Left ventricle myocardium superior (tissue), 1 donor: ENCODE measurements around the gene PCDH9. TPM values are rescaled to one million over a fixed set of nuclear protein-coding genes. Genes with fewer than 3 reads are reported as not detected.

Source experiments
- ATAC-seq: fragments of 200-7000 bp; cut with Tn5 transposase; one replicate; pipeline ENCODE4 v1.9.1; 2020; ENCODE audit warnings: mild to moderate bottlenecking, moderate library complexity
- DNase-seq: peaks from one replicate; pipeline ENCODE4 v3.0.0-alpha.2; 2020
- intact Hi-C: fragments of 100-400 bp; cut with micrococcal nuclease; formaldehyde crosslinking; loops from one replicate; pipeline ENCODE4 v1.11.0; 2022
- total RNA-seq: library from RNA; stranded (reverse); fragmentation: NEBNext Ultra II Directional; extraction: Animal tissue kit (Norgen Biotek cat#: 25700); gene quantifications from one replicate; pipeline ENCODE4 v1.2.1, GENCODE V29; 2021
- donor health status: DM: no; HTN: yes; CAD: no; lungs with severe emphysema.

Gene PCDH9
- total RNA-seq, 1 donor from 2014 or later = 12.9 TPM

DNA sequence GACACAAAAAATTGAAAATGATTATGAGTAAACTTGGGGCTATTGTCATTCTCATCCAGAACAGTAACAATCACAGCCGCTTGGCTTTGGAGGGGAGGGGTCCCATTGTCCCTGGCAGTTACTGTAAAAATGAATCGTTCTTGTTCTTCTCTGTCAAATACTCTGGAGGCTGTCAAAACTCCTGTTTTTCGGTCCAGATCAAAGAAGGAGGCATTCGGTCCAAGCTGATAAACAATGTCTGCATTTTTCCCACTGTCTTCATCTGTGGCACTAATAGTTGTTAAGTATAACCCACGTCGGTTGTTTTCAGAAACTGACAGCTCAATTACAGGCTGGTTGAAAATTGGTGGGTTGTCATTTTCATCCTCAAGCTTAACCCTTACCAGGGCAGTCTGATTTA lies 3.4 kb downstream of the PCDH9 start:
- DNase-seq (no peak), ATAC-seq (no peak)
- intact Hi-C loops = loop anchor here (10.0 kb wide), 1 partner anchor 1282 kb away; no protein-coding TSS in a partner anchor

GRCh38 chr13:67225252-67226159 lies 4.6 kb downstream of the PCDH9 start:
- intact Hi-C loops = loop anchor here (10.0 kb wide), 1 partner anchor 1281 kb away; no protein-coding TSS in a partner anchor
- ATAC-seq = no peak
- no peak for DNase-seq

GRCh38 chr13:67224148-67224846 lies 5.8 kb downstream of the PCDH9 start:
- peak; percentile 88 for ATAC-seq
- intact Hi-C loops = loop anchor here (5.0 to 10.0 kb wide), 2 partner anchors 147 to 1279 kb away; no protein-coding TSS in a partner anchor
- DNase-seq = peak; percentile 86

DNA sequence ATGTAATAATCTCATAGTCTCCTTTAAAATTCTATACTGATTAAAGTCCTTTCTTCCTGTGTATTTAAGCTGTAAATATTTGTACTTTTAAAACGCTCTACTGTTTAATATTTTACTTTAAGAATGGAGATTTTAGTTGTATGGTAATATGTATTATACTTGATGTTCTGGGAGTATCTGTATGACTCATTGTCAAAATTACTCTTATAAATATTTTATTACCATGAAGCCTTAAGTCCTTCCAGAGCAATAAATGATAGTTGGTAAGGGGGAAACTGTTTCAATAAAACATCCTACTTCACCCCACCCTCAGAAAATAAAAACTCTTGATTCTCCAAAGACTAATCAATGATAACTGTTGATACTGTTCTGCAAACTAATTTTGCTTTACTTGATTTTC lies 6.4 kb downstream of the PCDH9 start:
- intact Hi-C loops = loop anchor here (5.0 to 10.0 kb wide), 2 partner anchors 146 to 1279 kb away; no protein-coding TSS in a partner anchor
- DNase-seq (no peak), ATAC-seq (peak; percentile 11)

DNA sequence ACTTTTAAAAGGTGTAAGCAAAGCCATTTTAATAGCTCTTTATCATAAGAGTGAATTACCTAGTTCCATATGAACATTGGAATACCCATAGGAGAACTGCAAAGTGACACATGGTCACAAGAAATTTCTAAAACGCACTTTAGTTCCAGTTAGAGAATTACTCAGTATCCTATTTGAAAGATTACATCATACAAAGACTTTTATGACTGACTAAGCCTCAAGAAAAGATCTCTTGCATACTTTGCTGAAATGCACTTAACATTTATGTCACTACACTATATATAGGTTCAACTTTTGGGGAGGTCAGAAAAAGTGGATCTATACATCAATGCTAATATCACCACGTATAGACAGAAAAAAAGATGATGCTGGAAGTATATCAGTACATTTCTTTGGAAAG lies 7.1 kb downstream of the PCDH9 start:
- DNase-seq = no peak
- ATAC-seq = peak; percentile 6
- intact Hi-C loops = loop anchor here (5.0 to 10.0 kb wide), 2 partner anchors 146 to 1278 kb away; no protein-coding TSS in a partner anchor

GRCh38 chr13:67221630-67222226 lies 8.4 kb downstream of the PCDH9 start:
- intact Hi-C loops = loop anchor here (5.0 to 10.0 kb wide), 2 partner anchors 144 to 1277 kb away; no protein-coding TSS in a partner anchor
- ATAC-seq (peak; percentile 19), DNase-seq (no peak)

GRCh38 chr13:67219113-67219512 lies 11.0 kb downstream of the PCDH9 start:
- ATAC-seq (no peak), DNase-seq (no peak)
- intact Hi-C loops = no loop called here

DNA sequence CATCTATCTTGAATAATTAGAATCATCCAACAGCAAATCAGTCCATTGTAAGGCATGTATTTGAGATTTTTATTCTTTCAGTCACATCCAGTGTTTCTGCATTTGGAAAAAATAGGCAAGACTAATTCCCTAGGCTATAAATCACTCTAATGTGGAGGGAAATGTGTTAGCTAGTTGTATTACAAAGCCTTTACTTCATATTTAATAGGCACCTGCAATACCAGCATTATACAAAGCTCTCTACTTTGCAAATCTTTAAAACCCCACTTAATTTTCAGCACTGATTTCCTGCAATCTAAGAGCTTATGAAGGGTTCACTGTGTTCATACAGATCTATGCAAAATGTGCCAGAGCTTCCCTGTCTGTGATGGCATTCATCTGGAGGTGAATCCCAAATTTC lies 12.3 kb downstream of the PCDH9 start:
- intact Hi-C loops = no loop called here
- ATAC-seq = no peak
- DNase-seq = no peak

DNA sequence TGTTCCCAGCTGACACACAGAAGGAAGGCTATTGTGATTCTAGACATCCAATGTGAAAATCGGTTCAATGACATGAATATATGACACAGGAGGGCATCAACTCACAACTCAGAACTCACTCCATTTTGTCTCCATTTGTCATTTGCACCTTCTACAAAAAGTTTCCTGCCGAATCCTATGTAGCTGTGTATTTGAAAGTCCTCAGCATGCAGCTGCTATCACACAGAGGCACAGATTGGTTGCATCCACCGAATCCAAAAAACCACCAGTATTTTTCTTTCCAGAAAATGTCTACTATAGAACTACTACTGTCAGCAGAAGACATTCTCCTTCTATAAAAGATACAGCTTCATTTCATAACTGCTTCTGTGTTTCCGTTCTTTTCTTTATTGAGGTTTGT lies 13.3 kb downstream of the PCDH9 start:
- DNase-seq = no peak
- intact Hi-C loops = no loop called here
- ATAC-seq = no peak

- no peak for DNase-seq
- ATAC-seq = no peak
- intact Hi-C loops = no loop called here
Observed at GRCh38 chr13:67210208-67210607, 19.9 kb downstream of the PCDH9 start.

DNA sequence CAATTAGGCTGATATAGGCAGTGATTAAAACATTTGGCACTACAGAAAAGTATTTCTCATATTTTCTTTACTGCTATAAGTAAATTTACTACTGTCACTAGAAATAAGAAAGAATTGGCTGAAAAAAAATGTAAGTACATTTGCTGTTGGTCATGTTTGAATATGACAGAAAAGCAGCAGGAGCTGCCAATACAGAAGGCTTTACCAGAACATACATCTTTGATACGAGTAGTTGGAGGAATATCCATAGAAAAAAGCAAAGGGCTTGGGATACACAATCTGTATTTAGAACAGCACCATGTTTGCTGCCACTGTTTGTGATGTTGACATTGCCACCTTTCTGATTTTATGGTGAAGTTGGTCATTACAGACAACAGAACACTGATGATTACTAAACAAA lies 21.6 kb downstream of the PCDH9 start:
- DNase-seq (no peak), ATAC-seq (no peak)
- intact Hi-C loops = no loop called here

- DNase-seq (no peak), ATAC-seq (no peak)
- intact Hi-C loops = no loop called here
Observed at GRCh38 chr13:67204764-67205163, 25.4 kb downstream of the PCDH9 start.

DNA sequence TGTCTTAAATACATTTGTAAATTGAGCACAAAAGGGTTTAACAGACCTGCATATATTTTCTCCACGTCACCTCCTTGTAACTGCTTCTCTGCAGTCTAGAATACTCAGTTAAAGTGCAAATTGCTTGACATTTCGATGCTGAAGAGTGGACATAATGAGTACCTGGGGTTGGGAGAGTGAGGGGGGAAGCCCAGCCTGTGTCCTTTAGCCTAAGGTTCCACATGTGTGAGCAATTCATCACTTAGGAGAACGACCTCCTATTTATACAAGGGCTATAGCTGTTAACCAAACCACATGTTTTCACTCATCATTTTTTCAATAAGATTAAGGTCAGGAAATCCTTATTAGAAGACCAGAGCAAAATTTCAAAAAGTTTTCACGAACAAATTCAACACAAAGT lies 29.5 kb downstream of the PCDH9 start:
- ATAC-seq (no peak), DNase-seq (no peak)
- intact Hi-C loops = no loop called here

GRCh38 chr13:67200183-67200582 lies 30.0 kb downstream of the PCDH9 start:
- ATAC-seq (no peak), DNase-seq (no peak)
- intact Hi-C loops = no loop called here

- ATAC-seq (no peak), DNase-seq (no peak)
- intact Hi-C loops = no loop called here
Observed at GRCh38 chr13:67197704-67198103, 32.4 kb downstream of the PCDH9 start.

GRCh38 chr13:67193979-67194378 lies 36.2 kb downstream of the PCDH9 start:
- ATAC-seq (no peak), DNase-seq (no peak)
- intact Hi-C loops = no loop called here

- DNase-seq (no peak), ATAC-seq (no peak)
- intact Hi-C loops = no loop called here
Observed at GRCh38 chr13:67192751-67193150, 37.4 kb downstream of the PCDH9 start.

DNA sequence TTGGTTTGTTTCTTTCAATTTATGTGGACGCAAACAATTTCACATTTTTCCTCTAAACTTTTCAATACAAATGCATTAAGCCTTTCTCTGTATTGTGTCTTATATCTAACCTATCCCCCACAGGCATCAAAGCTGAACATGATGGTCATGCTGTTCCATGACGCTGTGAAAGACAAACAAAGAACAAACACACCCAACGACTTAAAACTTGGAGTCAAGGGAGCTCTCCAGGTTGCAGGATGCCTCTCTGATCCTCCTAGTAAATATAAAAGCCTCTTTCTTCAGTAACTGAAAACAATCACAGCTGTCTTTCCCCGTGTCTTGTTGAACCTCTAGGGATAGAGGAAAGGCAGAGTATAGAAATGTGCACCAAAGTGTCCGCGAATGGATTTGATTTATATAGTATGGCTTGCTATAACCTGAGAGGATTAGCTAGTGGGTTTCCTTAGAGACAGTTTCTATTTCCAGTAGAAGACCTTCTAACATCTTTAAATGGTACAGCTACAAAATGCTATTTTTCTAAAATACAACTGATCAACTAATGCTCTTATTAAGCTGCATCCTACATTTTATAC lies 43.1 kb downstream of the PCDH9 start:
- ATAC-seq (no peak), DNase-seq (no peak)
- intact Hi-C loops = no loop called here

GRCh38 chr13:67184247-67184646 lies 45.9 kb downstream of the PCDH9 start:
- intact Hi-C loops = no loop called here
- ATAC-seq (no peak), DNase-seq (no peak)
